Measurements from ENCODE around the gene LDHA.

LDHA gene

DNA sequence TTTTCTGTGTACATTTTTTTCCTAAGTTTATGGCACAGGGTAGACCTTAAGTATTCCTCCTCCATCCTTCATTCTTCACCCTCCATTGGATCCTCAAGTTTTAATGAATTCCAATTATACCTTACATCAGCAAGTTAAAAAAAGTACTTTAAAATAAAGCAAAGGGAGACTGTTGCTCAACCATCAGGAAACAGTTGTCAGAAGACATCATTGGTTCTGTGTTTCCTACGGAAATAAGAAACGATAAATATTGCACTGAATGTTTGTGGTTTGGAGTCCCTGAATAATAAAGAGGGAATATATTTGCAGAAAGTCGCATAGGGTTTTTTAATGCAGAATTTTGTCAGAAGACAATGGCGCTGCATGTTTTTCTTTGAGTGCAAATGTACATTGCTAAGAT is 28.1 kb upstream of the LDHA start:
- DNase-seq (ENCODE audit: insufficient read length, low spot score) (no peak), FAIRE-seq (no peak)
- TF ChIP-seq, protein P1, sequence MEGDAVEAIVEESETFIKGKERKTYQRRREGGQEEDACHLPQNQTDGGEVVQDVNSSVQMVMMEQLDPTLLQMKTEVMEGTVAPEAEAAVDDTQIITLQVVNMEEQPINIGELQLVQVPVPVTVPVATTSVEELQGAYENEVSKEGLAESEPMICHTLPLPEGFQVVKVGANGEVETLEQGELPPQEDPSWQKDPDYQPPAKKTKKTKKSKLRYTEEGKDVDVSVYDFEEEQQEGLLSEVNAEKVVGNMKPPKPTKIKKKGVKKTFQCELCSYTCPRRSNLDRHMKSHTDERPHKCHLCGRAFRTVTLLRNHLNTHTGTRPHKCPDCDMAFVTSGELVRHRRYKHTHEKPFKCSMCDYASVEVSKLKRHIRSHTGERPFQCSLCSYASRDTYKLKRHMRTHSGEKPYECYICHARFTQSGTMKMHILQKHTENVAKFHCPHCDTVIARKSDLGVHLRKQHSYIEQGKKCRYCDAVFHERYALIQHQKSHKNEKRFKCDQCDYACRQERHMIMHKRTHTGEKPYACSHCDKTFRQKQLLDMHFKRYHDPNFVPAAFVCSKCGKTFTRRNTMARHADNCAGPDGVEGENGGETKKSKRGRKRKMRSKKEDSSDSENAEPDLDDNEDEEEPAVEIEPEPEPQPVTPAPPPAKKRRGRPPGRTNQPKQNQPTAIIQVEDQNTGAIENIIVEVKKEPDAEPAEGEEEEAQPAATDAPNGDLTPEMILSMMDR (IDR thresholded peaks at IDR 0.05; ENCODE audit: insufficient read depth, missing control alignments) = no peak

DNA sequence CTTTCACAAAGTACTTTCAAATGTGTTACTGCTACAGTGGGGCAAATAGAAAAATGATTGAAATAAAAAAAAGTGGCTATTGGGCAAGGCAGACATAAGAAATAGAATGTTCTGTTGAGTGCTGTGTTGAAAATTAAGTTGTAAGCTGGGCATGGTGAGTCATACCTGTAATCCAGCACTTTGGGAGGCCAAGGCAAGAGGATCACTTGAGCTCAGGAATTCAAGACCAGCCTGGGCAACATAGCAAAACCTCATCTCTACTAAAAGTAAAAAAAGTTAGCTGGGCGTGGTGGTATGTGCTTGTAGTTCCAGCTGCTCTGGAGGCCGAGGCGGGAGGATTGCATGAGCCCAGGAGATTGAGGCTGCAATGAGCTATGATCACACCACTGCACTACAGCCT is 26.9 kb upstream of the LDHA start:
- DNase-seq (ENCODE audit: insufficient read length, low spot score) (no peak), FAIRE-seq (no peak)
- TF ChIP-seq, protein P1 (IDR thresholded peaks at IDR 0.05; ENCODE audit: insufficient read depth, missing control alignments) = no peak

DNA sequence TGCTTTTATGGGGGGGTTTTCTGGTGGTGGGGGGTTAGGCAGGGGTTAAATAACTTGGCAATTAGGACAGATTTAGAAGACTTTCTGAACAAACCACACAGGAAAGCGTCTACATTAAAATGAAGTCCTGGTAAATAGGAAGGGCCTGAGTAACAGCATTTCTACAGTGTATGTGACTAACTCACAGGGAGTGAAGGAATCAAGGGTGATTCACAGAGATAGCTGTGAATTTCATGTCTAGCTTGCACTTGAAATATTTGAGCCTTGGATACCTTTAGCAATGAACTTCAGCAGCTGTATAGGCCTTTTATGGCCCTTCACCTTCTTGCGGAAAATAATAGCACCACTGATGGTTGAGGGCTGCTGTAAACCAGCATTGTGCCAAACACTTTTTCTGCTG is 26.1 kb upstream of the LDHA start:
- no peak for DNase-seq (ENCODE audit: insufficient read length, low spot score)
- TF ChIP-seq, protein P1 (IDR thresholded peaks at IDR 0.05; ENCODE audit: insufficient read depth, missing control alignments) = no peak
- FAIRE-seq = no peak

DNA sequence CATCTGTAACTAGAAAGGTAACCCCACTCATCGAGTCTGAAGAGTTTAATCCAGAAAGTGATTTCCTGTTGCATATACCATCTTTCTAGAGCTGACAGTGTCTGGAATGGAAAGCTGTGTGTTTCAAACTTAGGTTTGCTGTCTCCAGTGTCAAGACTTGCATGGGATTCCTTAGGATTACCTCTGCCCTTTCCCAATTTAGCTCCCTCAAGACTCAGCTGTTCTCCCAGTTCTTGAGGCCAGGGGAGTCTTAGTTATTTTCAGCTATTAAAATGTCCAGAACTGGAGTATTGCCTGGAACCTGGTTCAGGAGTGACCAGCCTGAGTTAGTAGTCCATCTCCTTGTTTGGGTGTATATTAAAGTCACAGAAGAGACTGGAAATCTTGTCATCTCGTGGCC is 25.0 kb upstream of the LDHA start:
- FAIRE-seq (no peak), DNase-seq (ENCODE audit: insufficient read length, low spot score) (no peak)
- TF ChIP-seq, protein P1 (IDR thresholded peaks at IDR 0.05; ENCODE audit: insufficient read depth, missing control alignments) = no peak

DNA sequence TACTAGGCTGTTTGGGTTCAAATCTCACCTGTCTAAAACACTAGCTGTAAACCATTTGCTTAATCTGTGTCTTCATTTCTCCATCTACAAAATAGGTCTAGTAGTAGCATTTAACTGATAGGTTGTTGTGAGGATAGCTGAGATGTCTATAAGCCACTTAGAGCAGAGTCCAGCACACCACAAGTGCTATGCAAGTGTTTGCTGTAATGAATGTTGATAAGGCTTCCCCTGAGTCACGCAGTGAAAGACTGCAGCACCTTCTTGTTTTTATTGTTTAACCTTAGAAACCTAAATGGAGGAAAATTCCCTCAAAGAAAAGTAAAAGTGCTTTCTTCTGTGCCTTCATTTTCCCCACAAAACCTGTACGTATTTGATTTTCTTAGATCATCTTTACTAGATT is 23.1 kb upstream of the LDHA start:
- TF ChIP-seq, protein P1 (IDR thresholded peaks at IDR 0.05; ENCODE audit: insufficient read depth, missing control alignments) = no peak
- FAIRE-seq (no peak), DNase-seq (ENCODE audit: insufficient read length, low spot score) (no peak)

DNA sequence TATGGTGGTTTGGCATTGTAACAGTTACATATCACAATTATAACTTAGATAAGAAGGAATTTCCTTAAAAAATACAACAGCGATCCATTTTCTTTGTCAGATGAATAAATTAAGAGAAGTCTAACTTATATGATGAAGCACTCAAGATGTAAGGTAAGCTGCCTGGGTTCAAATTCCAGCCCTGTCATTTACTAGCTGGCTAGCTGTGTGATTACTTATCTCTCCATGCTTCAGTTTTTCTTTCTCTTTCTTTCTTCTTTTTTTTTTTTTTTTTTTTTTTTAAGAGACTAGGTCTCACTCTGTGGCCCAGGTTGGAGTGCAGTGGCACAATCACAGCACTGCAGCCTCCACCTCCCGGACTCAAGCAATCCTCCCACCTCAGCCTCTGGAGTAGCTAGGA is 22.2 kb upstream of the LDHA start:
- TF ChIP-seq, protein P1 (IDR thresholded peaks at IDR 0.05; ENCODE audit: insufficient read depth, missing control alignments) = no peak
- DNase-seq (ENCODE audit: insufficient read length, low spot score) = no peak
- FAIRE-seq = no peak

DNA sequence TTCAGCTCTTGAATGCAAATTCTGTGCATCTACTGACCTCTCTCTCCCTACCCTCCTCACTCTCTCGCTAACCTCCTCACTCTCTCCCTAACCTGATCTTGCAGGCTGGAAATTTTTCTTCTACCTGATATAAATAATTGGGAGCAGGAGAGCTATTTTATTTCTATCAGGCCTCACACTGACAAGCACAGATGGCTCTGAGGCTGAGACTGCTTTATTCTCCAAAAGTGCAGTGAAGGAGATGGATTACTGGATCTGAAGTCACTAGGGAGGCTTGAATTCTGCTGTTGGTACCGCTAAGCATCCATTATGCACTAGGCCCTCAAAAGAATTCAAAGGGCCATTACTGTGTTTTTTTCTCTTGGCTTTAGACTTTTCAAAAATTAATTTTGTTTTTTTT is 19.4 kb upstream of the LDHA start:
- TF ChIP-seq, protein P1 (IDR thresholded peaks at IDR 0.05; ENCODE audit: insufficient read depth, missing control alignments) = no peak
- DNase-seq (ENCODE audit: insufficient read length, low spot score) (no peak), FAIRE-seq (no peak)
